Tibial nerve (tissue), 4 donors: ENCODE measurements around the gene PCDH9.

ENCODE experiments used
- EP300 ChIP-seq, 2 donors: sonication (generic); formaldehyde crosslinking; IDR thresholded peaks; one replicate each; pipeline ENCODE4 v1.6.1; 2017; ENCODE audit warnings: antibody characterized with exemption in 2 of 2, mild to moderate bottlenecking in 1 of 2
- POLR2A ChIP-seq, 2 donors: fragments of 450-650 bp; IDR thresholded peaks; one replicate each; pipeline ENCODE4 v1.6.1; 2017; ENCODE audit warnings: antibody characterized with exemption in 2 of 2, mild to moderate bottlenecking in 2 of 2, moderate library complexity in 2 of 2
- TF ChIP-seq, protein P1 (sequence below), 5 experiments: fragments of 200-600 bp in 3 of 5; fragments of 450-650 bp in 2 of 5; sonication (generic) in 3 of 5; IDR thresholded peaks; one replicate each; pipeline ENCODE4 v1.5.1; 2016 to 2019; ENCODE audit warnings: antibody characterized with exemption in 5 of 5, mild to moderate bottlenecking in 3 of 5, moderate library complexity in 2 of 5

DNA sequence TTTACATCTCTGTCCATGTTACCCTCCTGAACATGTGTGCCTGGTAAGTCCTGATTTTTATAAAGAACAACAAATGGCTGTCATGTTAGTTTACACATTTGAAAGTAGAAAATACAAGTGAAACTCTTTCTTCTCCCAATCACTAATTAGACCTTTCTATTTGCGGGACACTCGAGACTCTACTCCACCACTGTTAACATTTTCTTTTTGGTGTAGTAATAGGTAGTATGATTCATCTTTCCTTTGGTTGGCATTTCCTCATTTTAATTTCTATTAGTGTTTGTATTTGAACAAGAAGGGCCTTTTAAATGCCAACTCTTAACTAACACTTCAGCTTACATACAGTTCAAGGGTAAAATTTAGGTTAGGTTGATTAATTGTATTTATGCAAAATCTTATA lies 371.1 kb downstream of the PCDH9 start:
- TF ChIP-seq, protein P1, sequence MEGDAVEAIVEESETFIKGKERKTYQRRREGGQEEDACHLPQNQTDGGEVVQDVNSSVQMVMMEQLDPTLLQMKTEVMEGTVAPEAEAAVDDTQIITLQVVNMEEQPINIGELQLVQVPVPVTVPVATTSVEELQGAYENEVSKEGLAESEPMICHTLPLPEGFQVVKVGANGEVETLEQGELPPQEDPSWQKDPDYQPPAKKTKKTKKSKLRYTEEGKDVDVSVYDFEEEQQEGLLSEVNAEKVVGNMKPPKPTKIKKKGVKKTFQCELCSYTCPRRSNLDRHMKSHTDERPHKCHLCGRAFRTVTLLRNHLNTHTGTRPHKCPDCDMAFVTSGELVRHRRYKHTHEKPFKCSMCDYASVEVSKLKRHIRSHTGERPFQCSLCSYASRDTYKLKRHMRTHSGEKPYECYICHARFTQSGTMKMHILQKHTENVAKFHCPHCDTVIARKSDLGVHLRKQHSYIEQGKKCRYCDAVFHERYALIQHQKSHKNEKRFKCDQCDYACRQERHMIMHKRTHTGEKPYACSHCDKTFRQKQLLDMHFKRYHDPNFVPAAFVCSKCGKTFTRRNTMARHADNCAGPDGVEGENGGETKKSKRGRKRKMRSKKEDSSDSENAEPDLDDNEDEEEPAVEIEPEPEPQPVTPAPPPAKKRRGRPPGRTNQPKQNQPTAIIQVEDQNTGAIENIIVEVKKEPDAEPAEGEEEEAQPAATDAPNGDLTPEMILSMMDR (IDR thresholded peaks at IDR 0.05): no peak
- TF ChIP-seq POLR2A (IDR thresholded peaks at IDR 0.05): no peak
- no peak for TF ChIP-seq EP300 (IDR thresholded peaks at IDR 0.05)
